LHCN-M2 (cell line): ENCODE measurements around the gene FBRSL1. TPM values are rescaled to one million over a fixed set of nuclear protein-coding genes. Genes with fewer than 3 reads are reported as not detected.
"Not testable (repeated sequence)": the region's sequence is repeated elsewhere in the genome, so short reads cannot be mapped to it uniquely, and the experiment has no call there.

Experiments used
- DNase-seq: peaks from one replicate; pipeline ENCODE4 v3.0.0-alpha.2; 2012; ENCODE audit warnings: low read depth
- total RNA-seq: library from RNA; depleted of rRNA; stranded (reverse); fragments of >200 nt; gene quantifications from 2 replicates; pipeline ENCODE4 v1.2.3, GENCODE V29; 2014

Gene FBRSL1
- total RNA-seq, 1 experiment from 2014 or later: 12.0 TPM

GRCh38 chr12:132525011-132525832, 35.3 kb downstream of the FBRSL1 start:
- no peak for DNase-seq

GRCh38 chr12:132525833-132526455, 36.0 kb downstream of the FBRSL1 start:
- no peak for DNase-seq

- DNase-seq: no peak
Measured at GRCh38 chr12:132527186-132527882, 37.4 kb downstream of the FBRSL1 start.

- no peak for DNase-seq
Measured at GRCh38 chr12:132527883-132528264, 37.9 kb downstream of the FBRSL1 start.

- DNase-seq: no peak
Measured at GRCh38 chr12:132528564-132529106, 38.7 kb downstream of the FBRSL1 start.

- DNase-seq: no peak
Measured at GRCh38 chr12:132529156-132529839, 39.3 kb downstream of the FBRSL1 start.

GRCh38 chr12:132529906-132530305, 40.0 kb downstream of the FBRSL1 start:
- DNase-seq: no peak

GRCh38 chr12:132530447-132530846, 40.5 kb downstream of the FBRSL1 start:
- no peak for DNase-seq

- no peak for DNase-seq
Measured at GRCh38 chr12:132530851-132531250, 40.9 kb downstream of the FBRSL1 start.

- DNase-seq: not testable (repeated sequence)
Measured at GRCh38 chr12:132532711-132533583, 43.0 kb downstream of the FBRSL1 start.

GRCh38 chr12:132533584-132533958, 43.6 kb downstream of the FBRSL1 start:
- no peak for DNase-seq

- no peak for DNase-seq
Measured at GRCh38 chr12:132534076-132534475, 44.1 kb downstream of the FBRSL1 start.

GRCh38 chr12:132535019-132535418, 45.1 kb downstream of the FBRSL1 start:
- no peak for DNase-seq

GRCh38 chr12:132536102-132536876, 46.3 kb downstream of the FBRSL1 start:
- no peak for DNase-seq

- no peak for DNase-seq
Measured at GRCh38 chr12:132537049-132537448, 47.1 kb downstream of the FBRSL1 start.

- no peak for DNase-seq
Measured at GRCh38 chr12:132537836-132538662, 48.1 kb downstream of the FBRSL1 start.

GRCh38 chr12:132538663-132538990, 48.7 kb downstream of the FBRSL1 start:
- DNase-seq: no peak

- no peak for DNase-seq
Measured at GRCh38 chr12:132539016-132539773, 49.2 kb downstream of the FBRSL1 start.
